Uterus (tissue), 2 donors: ENCODE data around the gene PNCK.
A peak's percentile ranks its signal among the peaks of the same experiment; 100 is the strongest.

Source experiments
- CTCF ChIP-seq, 4 experiments: fragments of 200-600 bp in 2 of 4; fragments of 450-650 bp in 2 of 4; sonication (generic) in 2 of 4; IDR thresholded peaks; one replicate each; pipeline ENCODE4 v1.5.1; 2016 to 2019; ENCODE audit warnings: antibody characterized with exemption in 4 of 4, mild to moderate bottlenecking in 2 of 4, moderate library complexity in 1 of 4
- POLR2A ChIP-seq, 2 donors: fragments of 450-650 bp; IDR thresholded peaks; one replicate each; pipeline ENCODE4 v1.6.1; 2016; ENCODE audit warnings: antibody characterized with exemption in 2 of 2, mild to moderate bottlenecking in 1 of 2, moderate library complexity in 1 of 2

- peak; percentile 36 to 64 (median 58) for TF ChIP-seq CTCF (IDR thresholded peaks at IDR 0.05)
- TF ChIP-seq POLR2A (IDR thresholded peaks at IDR 0.05): no peak
These were observed 5.6 kb downstream of the PNCK start for GRCh38 chrX:153667956-153668396.
